H9 (cell line): ENCODE data around the gene SYMPK. TPM values are rescaled to one million over a fixed set of nuclear protein-coding genes. Genes with fewer than 3 reads are reported as not detected.

Source experiments
- DNase-seq: peaks from one replicate; pipeline ENCODE4 v3.0.0-alpha.2; 2017
- H2AFZ ChIP-seq: one replicate; pipeline ENCODE4 v1.6.1; 2013; ENCODE audit warnings: mild to moderate bottlenecking, low read length, control low read depth, moderate library complexity
- H2AK5ac ChIP-seq: 2 replicates; pipeline ENCODE4 v1.6.1; 2013; ENCODE audit warnings: low read length, control low read depth, mixed read lengths; ENCODE audit not compliant: insufficient read length
- H2BK120ac ChIP-seq: one replicate; pipeline ENCODE4 v1.6.1; 2013; ENCODE audit warnings: low read depth, mild to moderate bottlenecking, low read length, control low read depth, inconsistent platforms; ENCODE audit not compliant: poor library complexity, severe bottlenecking
- H2BK12ac ChIP-seq: 2 replicates; pipeline ENCODE4 v1.6.1; 2013; ENCODE audit warnings: low read length, control low read depth, mixed read lengths, low read depth; ENCODE audit not compliant: insufficient read length
- H2BK15ac ChIP-seq: 2 replicates; pipeline ENCODE4 v1.6.1; 2013; ENCODE audit warnings: low read depth, low read length, control low read depth
- H2BK20ac ChIP-seq: one replicate; pipeline ENCODE4 v1.6.1; 2013; ENCODE audit warnings: low read depth, mild to moderate bottlenecking, low read length, control low read depth, inconsistent platforms; ENCODE audit not compliant: poor library complexity, severe bottlenecking
- H2BK5ac ChIP-seq: 2 replicates; pipeline ENCODE4 v1.6.1; 2013; ENCODE audit warnings: low read length, control low read depth, mixed read lengths; ENCODE audit not compliant: insufficient read length
- H3K14ac ChIP-seq: 2 replicates; pipeline ENCODE4 v1.6.1; 2013; ENCODE audit warnings: low read length, control low read depth; ENCODE audit not compliant: insufficient read depth
- H3K18ac ChIP-seq: 2 replicates; pipeline ENCODE4 v1.6.1; 2013; ENCODE audit warnings: low read depth, mild to moderate bottlenecking, mixed read lengths, low read length, control low read depth; ENCODE audit not compliant: insufficient read length
- H3K23ac ChIP-seq: 2 replicates; pipeline ENCODE4 v1.6.1; 2013; ENCODE audit warnings: low read length, control low read depth, mixed read lengths, low read depth; ENCODE audit not compliant: insufficient read length
- H3K23me2 ChIP-seq: 2 replicates; pipeline ENCODE4 v1.6.1; 2013; ENCODE audit warnings: low read depth, mild to moderate bottlenecking, mixed read lengths, low read length, control low read depth; ENCODE audit not compliant: insufficient read length, poor library complexity, severe bottlenecking
- H3K27ac ChIP-seq: 2 replicates; pipeline ENCODE4 v1.5.1; 2013; ENCODE audit warnings: low read length, control low read depth, mixed read lengths, low read depth; ENCODE audit not compliant: insufficient read length
- H3K27me3 ChIP-seq: 2 replicates; pipeline ENCODE4 v1.6.1; 2013; ENCODE audit warnings: low read length, control low read depth, inconsistent platforms; ENCODE audit not compliant: insufficient read depth
- H3K4ac ChIP-seq: 2 replicates; pipeline ENCODE4 v1.6.1; 2013; ENCODE audit warnings: low read depth, mild to moderate bottlenecking, control low read depth, inconsistent platforms, low read length, moderate library complexity
- H3K4me1 ChIP-seq: 2 replicates; pipeline ENCODE4 v1.6.1; 2013; ENCODE audit warnings: low read length, control low read depth, inconsistent platforms; ENCODE audit not compliant: insufficient read depth
- H3K4me2 ChIP-seq: 2 replicates; pipeline ENCODE4 v1.6.1; 2013; ENCODE audit warnings: low read length, control low read depth, mixed read lengths; ENCODE audit not compliant: insufficient read length, insufficient read depth
- H3K56ac ChIP-seq: 2 replicates; pipeline ENCODE4 v1.6.1; 2013; ENCODE audit warnings: low read depth, mild to moderate bottlenecking, mixed read lengths, low read length, control low read depth; ENCODE audit not compliant: insufficient read length
- H3K79me1 ChIP-seq: 2 replicates; pipeline ENCODE4 v1.6.1; 2013; ENCODE audit warnings: low read depth, mild to moderate bottlenecking, moderate library complexity, low read length, control low read depth, inconsistent platforms; ENCODE audit not compliant: insufficient read depth, poor library complexity, severe bottlenecking
- H3K79me2 ChIP-seq: 2 replicates; pipeline ENCODE4 v1.6.1; 2013; ENCODE audit warnings: low read length, control low read depth, inconsistent platforms; ENCODE audit not compliant: insufficient read depth
- H3K9ac ChIP-seq: 2 replicates; pipeline ENCODE4 v1.6.1; 2013; ENCODE audit warnings: low read length, control low read depth, mixed read lengths; ENCODE audit not compliant: insufficient read length; ENCODE audit errors: extremely low read depth
- H3K9me3 ChIP-seq: one replicate; pipeline ENCODE4 v1.6.1; 2013; ENCODE audit warnings: low read depth, low read length, inconsistent platforms; ENCODE audit not compliant: control insufficient read depth
- H3T11ph ChIP-seq: one replicate; pipeline ENCODE4 v1.6.1; 2013; ENCODE audit warnings: mild to moderate bottlenecking, low read length, control low read depth, inconsistent platforms
- H4K20me1 ChIP-seq: one replicate; pipeline ENCODE4 v1.6.1; 2013; ENCODE audit not compliant: control insufficient read depth, insufficient read length, insufficient read depth
- H4K5ac ChIP-seq: 2 replicates; pipeline ENCODE4 v1.6.1; 2013; ENCODE audit warnings: low read depth, mild to moderate bottlenecking, mixed read lengths, low read length, control low read depth; ENCODE audit not compliant: insufficient read length
- H4K8ac ChIP-seq: replicated peaks from 2 replicates; pipeline ENCODE4 v1.6.1; 2013; ENCODE audit warnings: low read length, control low read depth, mixed read lengths, low read depth; ENCODE audit not compliant: insufficient read length
- H4K91ac ChIP-seq: 2 replicates; pipeline ENCODE4 v1.6.1; 2013; ENCODE audit warnings: low read depth, mild to moderate bottlenecking, moderate library complexity, mixed read lengths, low read length, control low read depth; ENCODE audit not compliant: insufficient read length
- H3K27ac Mint-ChIP-seq, 3 experiments: 2 replicates in 2 of 3; 3 replicates in 1 of 3; pipeline ENCODE4 v1.8.0; 2020 to 2021; ENCODE audit warnings: mixed read lengths in 3 of 3, mild to moderate bottlenecking in 1 of 3, moderate library complexity in 1 of 3
- H3K27me3 Mint-ChIP-seq: 2 replicates; pipeline ENCODE4 v1.8.0; 2021; ENCODE audit warnings: low read depth, mild to moderate bottlenecking, moderate library complexity, mixed read lengths
- H3K36me3 Mint-ChIP-seq, 3 experiments: 2 replicates in 2 of 3; 3 replicates in 1 of 3; pipeline ENCODE4 v1.8.0; 2020 to 2021; ENCODE audit warnings: low read depth in 3 of 3, mixed read lengths in 3 of 3; ENCODE audit not compliant: insufficient read depth in 1 of 3
- H3K4me1 Mint-ChIP-seq, 2 experiments: 2 replicates each; pipeline ENCODE4 v1.8.0; 2020; ENCODE audit warnings: mixed read lengths in 2 of 2
- H3K4me3 Mint-ChIP-seq, 2 experiments: 2 replicates in 1 of 2; 3 replicates in 1 of 2; pipeline ENCODE4 v1.8.0; 2020 to 2021; ENCODE audit warnings: mild to moderate bottlenecking in 2 of 2, mixed read lengths in 2 of 2, moderate library complexity in 1 of 2
- H3K9me3 Mint-ChIP-seq, 2 experiments: 2 replicates in 1 of 2; 3 replicates in 1 of 2; pipeline ENCODE4 v1.8.0; 2020; ENCODE audit warnings: mild to moderate bottlenecking in 2 of 2, mixed read lengths in 2 of 2, moderate library complexity in 1 of 2
- WGBS: extraction: QIAGEN DNeasy Blood & Tissue Kit; methylation state at CpG from one replicate; pipeline ENCODE4 v1.1.7; 2013; ENCODE audit warnings: missing lambda C conversion rate, low lambda C conversion rate, mixed read lengths; ENCODE audit not compliant: insufficient read length; ENCODE audit errors: extremely low coverage; 5-methylcytosine and 5-hydroxymethylcytosine counted together
- total RNA-seq: library from RNA; stranded (reverse); gene quantifications from 2 replicates; pipeline ENCODE4 v1.2.1, GENCODE V29; 2021
- TF ChIP-seq, protein P1 (sequence below): fragments of 200-600 bp; sonication (generic); conservative IDR thresholded peaks from 3 replicates; pipeline ENCODE4 v1.8.0; 2021; ENCODE audit warnings: antibody characterized with exemption, mild to moderate bottlenecking

Gene SYMPK
- total RNA-seq, 1 experiment from 2014 or later = 104 TPM

- H3K79me1 ChIP-seq = no peaks in the 10 kb centered on the region
- H3K9ac ChIP-seq = no peak overlapping the region
- H3K23ac ChIP-seq = no peak overlapping the region
- no peaks in the 10 kb centered on the region for H3K9me3 ChIP-seq
- Mint-ChIP-seq H3K36me3 (peaks cover 14 to 43% (median 37%) of the 10 kb centered on the region in 3 experiments), H3K27me3 (peaks cover 18% of the 10 kb centered on the region), H3K27ac (peak overlapping the region in 1 of 3 experiments; percentile 94; a peak in 1 of 7 replicates), H3K4me1 (peaks cover 23 to 42% of the 10 kb centered on the region in 2 experiments), H3K9me3 (no peaks in the 10 kb centered on the region), H3K4me3 (peak overlapping the region in 1 of 2 experiments; percentile 35; a peak in 1 of 5 replicates)
- no peak overlapping the region for H3K4ac ChIP-seq
- no peak overlapping the region for H2BK20ac ChIP-seq
- H3K23me2 ChIP-seq = peaks cover 6% of the 10 kb centered on the region
- H2BK5ac ChIP-seq = no peak overlapping the region
- no peak overlapping the region for H2BK15ac ChIP-seq
- H3K56ac ChIP-seq = no peak overlapping the region
- no peaks in the 10 kb centered on the region for H4K20me1 ChIP-seq
- no peak overlapping the region for H2AFZ ChIP-seq
- no peak overlapping the region for H4K8ac ChIP-seq
- no peak overlapping the region for H4K91ac ChIP-seq
- no peak overlapping the region for H3K18ac ChIP-seq
- no peak overlapping the region for H4K5ac ChIP-seq
- no peak overlapping the region for H3T11ph ChIP-seq
- no peak overlapping the region for H2AK5ac ChIP-seq
- no CpG with 5 or more reads among the region's 26 CpGs for WGBS
- no peaks in the 10 kb centered on the region; the same call in 1 of the 2 replicates for H3K27me3 ChIP-seq
- no peak overlapping the region for H2BK12ac ChIP-seq
- peak; percentile 36 for DNase-seq
- H3K14ac ChIP-seq = no peak overlapping the region
- no peak overlapping the region for H3K27ac ChIP-seq
- TF ChIP-seq, protein P1, sequence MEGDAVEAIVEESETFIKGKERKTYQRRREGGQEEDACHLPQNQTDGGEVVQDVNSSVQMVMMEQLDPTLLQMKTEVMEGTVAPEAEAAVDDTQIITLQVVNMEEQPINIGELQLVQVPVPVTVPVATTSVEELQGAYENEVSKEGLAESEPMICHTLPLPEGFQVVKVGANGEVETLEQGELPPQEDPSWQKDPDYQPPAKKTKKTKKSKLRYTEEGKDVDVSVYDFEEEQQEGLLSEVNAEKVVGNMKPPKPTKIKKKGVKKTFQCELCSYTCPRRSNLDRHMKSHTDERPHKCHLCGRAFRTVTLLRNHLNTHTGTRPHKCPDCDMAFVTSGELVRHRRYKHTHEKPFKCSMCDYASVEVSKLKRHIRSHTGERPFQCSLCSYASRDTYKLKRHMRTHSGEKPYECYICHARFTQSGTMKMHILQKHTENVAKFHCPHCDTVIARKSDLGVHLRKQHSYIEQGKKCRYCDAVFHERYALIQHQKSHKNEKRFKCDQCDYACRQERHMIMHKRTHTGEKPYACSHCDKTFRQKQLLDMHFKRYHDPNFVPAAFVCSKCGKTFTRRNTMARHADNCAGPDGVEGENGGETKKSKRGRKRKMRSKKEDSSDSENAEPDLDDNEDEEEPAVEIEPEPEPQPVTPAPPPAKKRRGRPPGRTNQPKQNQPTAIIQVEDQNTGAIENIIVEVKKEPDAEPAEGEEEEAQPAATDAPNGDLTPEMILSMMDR = no peak
- no peak overlapping the region for H2BK120ac ChIP-seq
- H3K79me2 ChIP-seq = no peaks in the 10 kb centered on the region
- H3K4me1 ChIP-seq = peaks cover 3% of the 10 kb centered on the region; the same call in 1 of the 2 replicates
- H3K4me2 ChIP-seq = no peak overlapping the region
Observed at GRCh38 chr19:45782820-45783785, 79.8 kb downstream of the SYMPK start.
